H1 (cell line): ENCODE data around the gene CNGA4. TPM values are rescaled to one million over a fixed set of nuclear protein-coding genes. Genes with fewer than 3 reads are reported as not detected.

ENCODE experiments used
- CTCF ChIA-PET: fragments of 300-600 bp; sonication (Branson Sonifier 250); formaldehyde crosslinking; loops from one replicate; lab custom pipeline; 2021; ENCODE audit not compliant: partially characterized antibody; lab: Charles Lee
- POLR2A ChIA-PET: fragments of 300-600 bp; sonication (Branson Sonifier 250); formaldehyde crosslinking; loops from one replicate; lab custom pipeline; 2021; ENCODE audit warnings: inconsistent platforms; ENCODE audit not compliant: partially characterized antibody; lab: Charles Lee
- DNase-seq, 2 experiments: peaks; one replicate each; pipeline versions ENCODE4 v3.0.0 to v3.0.0-alpha.2; 2010 to 2022; ENCODE audit warnings: low spot score in 2 of 2, low read depth in 1 of 2, mixed read lengths in 1 of 2
- FAIRE-seq: peaks from 2 replicates; lab custom pipeline; 2011; peaks lifted over from hg19 to GRCh38; lab: Jason Lieb, UNC
- H2AFZ ChIP-seq: 2 replicates; pipeline ENCODE4 v1.8.1; 2012; ENCODE audit warnings: low read length, inconsistent platforms
- H2AK5ac ChIP-seq: 2 replicates; pipeline ENCODE4 v1.6.1; 2013; ENCODE audit warnings: low read depth, low read length
- H2BK120ac ChIP-seq: replicated peaks from 2 replicates; pipeline ENCODE3; 2013; ENCODE audit warnings: low read depth, low read length, inconsistent platforms
- H2BK12ac ChIP-seq: 2 replicates; pipeline ENCODE4 v1.6.1; 2013; ENCODE audit warnings: low read depth, low read length
- H2BK15ac ChIP-seq: 2 replicates; pipeline ENCODE4 v1.6.1; 2013; ENCODE audit warnings: low read length
- H2BK20ac ChIP-seq: 2 replicates; pipeline ENCODE4 v1.6.1; 2013; ENCODE audit warnings: low read length
- H2BK5ac ChIP-seq: 2 replicates; pipeline ENCODE4 v1.6.1; 2013; ENCODE audit warnings: low read depth, low read length
- H3K14ac ChIP-seq: 2 replicates; pipeline ENCODE4 v1.6.1; 2013; ENCODE audit warnings: inconsistent platforms; ENCODE audit not compliant: insufficient read length
- H3K18ac ChIP-seq: 2 replicates; pipeline ENCODE4 v1.6.1; 2013; ENCODE audit warnings: low read length; ENCODE audit errors: extremely low read depth
- H3K23ac ChIP-seq: 2 replicates; pipeline ENCODE4 v1.6.1; 2013; ENCODE audit warnings: inconsistent platforms; ENCODE audit not compliant: insufficient read length
- H3K23me2 ChIP-seq: 2 replicates; pipeline ENCODE4 v1.6.1; 2013; ENCODE audit warnings: low read depth, low read length
- H3K27ac ChIP-seq: 2 replicates; pipeline ENCODE4 v1.6.1; 2011; ENCODE audit warnings: low read depth, low read length, inconsistent platforms
- H3K27me3 ChIP-seq, 4 experiments: replicated peaks in 1 of 4; 1 replicate in 1 of 4; 2 replicates in 3 of 4; pipeline versions ENCODE4 v1.6.1 to v1.8.1; 2011 to 2013; ENCODE audit warnings: low read length in 3 of 4, mild to moderate bottlenecking in 3 of 4, inconsistent platforms in 2 of 4, mixed read lengths in 2 of 4, moderate library complexity in 1 of 4; ENCODE audit not compliant: control insufficient read depth in 3 of 4, insufficient read depth in 3 of 4; ENCODE audit errors: extremely low read depth in 1 of 4
- H3K36me3 ChIP-seq, 4 experiments: 2 replicates each; pipeline versions ENCODE4 v1.6.1 to v1.8.1; 2011 to 2013; ENCODE audit warnings: mild to moderate bottlenecking in 4 of 4, low read length in 3 of 4, moderate library complexity in 2 of 4, control low read depth in 1 of 4, inconsistent platforms in 1 of 4; ENCODE audit not compliant: insufficient read depth in 4 of 4, control insufficient read depth in 2 of 4
- H3K4ac ChIP-seq: replicated peaks from 2 replicates; pipeline ENCODE3; 2013; ENCODE audit warnings: low read length, low read depth, mixed read lengths, inconsistent platforms; ENCODE audit not compliant: insufficient read length
- H3K4me1 ChIP-seq, 4 experiments: replicated peaks in 1 of 4; 1 replicate in 1 of 4; 2 replicates in 3 of 4; pipeline versions ENCODE4 v1.6.1 to v1.8.1; 2011 to 2013; ENCODE audit warnings: low read length in 3 of 4, inconsistent platforms in 2 of 4, mixed read lengths in 1 of 4; ENCODE audit not compliant: insufficient read depth in 4 of 4, control insufficient read depth in 3 of 4
- H3K4me2 ChIP-seq, 2 experiments: 2 replicates each; pipeline versions ENCODE4 v1.6.1 to v1.8.1; 2011 to 2013; ENCODE audit warnings: low read depth in 2 of 2, low read length in 2 of 2, control low read depth in 1 of 2, inconsistent platforms in 1 of 2, mild to moderate bottlenecking in 1 of 2; ENCODE audit not compliant: insufficient read depth in 1 of 2
- H3K4me3 ChIP-seq, 4 experiments: fragments of 200-600, 300-600 bp in 1 of 4; sonication (generic), shearing (Covaris generic), sonication (Bioruptor Twin) in 1 of 4; 2 replicates each; pipeline versions ENCODE4 v1.5.1 to v1.8.1; 2011 to 2016; ENCODE audit warnings: low read length in 4 of 4, low read depth in 3 of 4, control low read depth in 2 of 4, inconsistent platforms in 2 of 4, mild to moderate bottlenecking in 2 of 4, mixed read lengths in 1 of 4, moderate library complexity in 1 of 4; ENCODE audit not compliant: insufficient read depth in 2 of 4; ENCODE audit errors: extremely low read depth in 1 of 4
- H3K56ac ChIP-seq: replicated peaks from 2 replicates; pipeline ENCODE3; 2013; ENCODE audit warnings: low read depth, mild to moderate bottlenecking, mixed read lengths, low read length, inconsistent platforms; ENCODE audit not compliant: insufficient read length
- H3K79me1 ChIP-seq: 2 replicates; pipeline ENCODE4 v1.6.1; 2013; ENCODE audit warnings: low read depth, low read length, control low read depth
- H3K79me2 ChIP-seq, 2 experiments: 2 replicates each; pipeline versions ENCODE4 v1.6.1 to v1.8.1; 2012 to 2013; ENCODE audit warnings: low read length in 2 of 2, mild to moderate bottlenecking in 2 of 2, inconsistent platforms in 1 of 2; ENCODE audit not compliant: insufficient read depth in 2 of 2, control insufficient read depth in 1 of 2
- H3K9ac ChIP-seq, 4 experiments: replicated peaks in 1 of 4; 1 replicate in 1 of 4; 2 replicates in 3 of 4; pipeline versions ENCODE4 v1.6.1 to v1.8.1; 2011 to 2013; ENCODE audit warnings: low read depth in 3 of 4, low read length in 3 of 4, control low read depth in 2 of 4, mild to moderate bottlenecking in 2 of 4, moderate library complexity in 2 of 4, inconsistent platforms in 1 of 4; ENCODE audit errors: extremely low read depth in 1 of 4
- H3K9me3 ChIP-seq, 2 experiments: 2 replicates each; pipeline versions ENCODE4 v1.6.1 to v1.8.1; 2012 to 2013; ENCODE audit warnings: mild to moderate bottlenecking in 2 of 2, moderate library complexity in 2 of 2, control low read depth in 1 of 2, inconsistent platforms in 1 of 2, low read depth in 1 of 2, low read length in 1 of 2, mixed read lengths in 1 of 2; ENCODE audit not compliant: insufficient read depth in 2 of 2
- H4K20me1 ChIP-seq, 2 experiments: replicated peaks in 1 of 2; 2 replicates each; pipeline versions ENCODE3 to v1.8.1; 2011 to 2013; ENCODE audit warnings: inconsistent platforms in 2 of 2, low read length in 2 of 2, mild to moderate bottlenecking in 1 of 2; ENCODE audit not compliant: insufficient read depth in 2 of 2, control insufficient read depth in 1 of 2
- H4K5ac ChIP-seq: 2 replicates; pipeline ENCODE4 v1.6.1; 2013; ENCODE audit warnings: low read length, low read depth, mixed read lengths, inconsistent platforms; ENCODE audit not compliant: insufficient read length
- H4K8ac ChIP-seq: 2 replicates; pipeline ENCODE4 v1.8.0; 2013; ENCODE audit warnings: mild to moderate bottlenecking, moderate library complexity, low read length, inconsistent platforms; ENCODE audit not compliant: insufficient read depth; ENCODE audit errors: extremely low read depth
- H4K91ac ChIP-seq: replicated peaks from 2 replicates; pipeline ENCODE3; 2013; ENCODE audit warnings: low read length, mixed read lengths, inconsistent platforms; ENCODE audit not compliant: insufficient read length
- ASH2L ChIP-seq: fragments of 200-600, 300-600 bp; sonication (generic); IDR thresholded peaks from one replicate; pipeline ENCODE4 v1.7.1; 2017; ENCODE audit warnings: low read length
- CBX5 ChIP-seq: fragments of 300-800, 300-1000 bp; sonication (generic); IDR thresholded peaks from 2 replicates; pipeline ENCODE4 v1.7.1; 2016; ENCODE audit warnings: antibody characterized with exemption, low read length, low read depth
- CBX8 ChIP-seq: fragments of 300-800, 300-1000 bp; sonication (generic); IDR thresholded peaks from 2 replicates; pipeline ENCODE4 v1.7.1; 2016; ENCODE audit warnings: low read depth, low read length, borderline replicate concordance
- CEBPB ChIP-seq: IDR thresholded peaks from 2 replicates; pipeline ENCODE4 v1.6.1; 2012; ENCODE audit warnings: low read depth, low read length
- E2F6 ChIP-seq: IDR thresholded peaks from 2 replicates; pipeline ENCODE4 v1.6.1; 2012; ENCODE audit warnings: inconsistent platforms
- EGR1 ChIP-seq: IDR thresholded peaks from 2 replicates; pipeline ENCODE4 v1.6.1; 2011; ENCODE audit warnings: low read depth, low read length, borderline replicate concordance
- KDM5A ChIP-seq: fragments of 200-600 bp; IDR thresholded peaks from 2 replicates; pipeline ENCODE4 v1.7.1; 2012; ENCODE audit warnings: mild to moderate bottlenecking, low read length, inconsistent platforms, mixed read lengths
- SAP30 ChIP-seq: fragments of 300-600 bp; sonication (generic); IDR thresholded peaks from 2 replicates; pipeline ENCODE4 v1.7.1; 2012; ENCODE audit warnings: low read length, moderate library complexity, mild to moderate bottlenecking, inconsistent platforms; ENCODE audit not compliant: insufficient read depth, insufficient replicate concordance
- SIRT6 ChIP-seq: IDR thresholded peaks from one replicate; pipeline ENCODE4 v1.7.1; 2012; ENCODE audit warnings: low read length, inconsistent platforms
- YY1 ChIP-seq: IDR thresholded peaks from 2 replicates; pipeline ENCODE4 v1.6.1; 2011; ENCODE audit warnings: low read depth, mild to moderate bottlenecking, low read length
- WGBS, 2 experiments: shearing (Covaris generic) in 1 of 2; methylation state at CpG; one replicate each; pipeline versions ENCODE4 v1.1.6 to v1.1.7; 2013 to 2015; ENCODE audit warnings: low lambda C conversion rate in 2 of 2, mixed read lengths in 2 of 2, inconsistent platforms in 1 of 2, low coverage in 1 of 2, missing lambda C conversion rate in 1 of 2; ENCODE audit not compliant: insufficient replicate concordance in 2 of 2, insufficient coverage in 1 of 2, insufficient read length in 1 of 2; ENCODE audit errors: extremely low coverage in 1 of 2, missing lambda C conversion rate in 1 of 2; 5-methylcytosine and 5-hydroxymethylcytosine counted together
- polyA plus RNA-seq, 7 experiments: library from polyadenylated mRNA; depleted of rRNA in 3 of 7; stranded (reverse) in 5 of 7; unstranded in 2 of 7; fragments of >200 nt in 5 of 7; fragments of 200-250 nt in 2 of 7; gene quantifications; 1 replicate in 5 of 7; 2 replicates in 1 of 7; 4 replicates in 1 of 7; pipeline versions ENCODE4 v1.2.1 to v1.2.3, GENCODE V29; 2011 to 2013; ENCODE audit warnings: missing spikeins in 2 of 7, mixed read lengths in 2 of 7
- total RNA-seq: library from RNA; stranded (reverse); fragmentation: NEBNext Ultra II Directional; extraction: Animal tissue kit (Norgen Biotek cat#: 25700); gene quantifications from 2 replicates; pipeline ENCODE4 v1.2.1, GENCODE V29; 2021

The CNGA4 gene
- total and polyA plus RNA-seq, 2 of the 8 experiments (the other 6 are each of a cell fraction or from before 2014, with no cell fraction given): 0.29 TPM; not detected in 1

- Histone ChIP-seq H3K27me3 (no peaks in the 10 kb centered on the region), H3K4me1 (no peaks in the 10 kb centered on the region), H3K4me2 (no peak overlapping the region), H2BK120ac (no peak overlapping the region), H3K14ac (no peak overlapping the region), H4K91ac (no peak overlapping the region), H3K9ac (no peak overlapping the region), H2BK20ac (no peak overlapping the region), H3K18ac (no peak overlapping the region), H3K23me2 (no peaks in the 10 kb centered on the region; the same call in 1 of the 2 replicates), H2BK12ac (no peak overlapping the region), H4K20me1 (peaks cover 2 to 6% of the 10 kb centered on the region in 2 experiments), H3K9me3 (no peaks in the 10 kb centered on the region), H2BK15ac (no peak overlapping the region), H3K56ac (no peak overlapping the region), H3K36me3 (peaks cover 2 to 28% (median 22%) of the 10 kb centered on the region in 4 experiments; a peak in 6 of 8 replicates), H3K4me3 (no peak overlapping the region), H2BK5ac (no peak overlapping the region), H4K8ac (no peak overlapping the region), H4K5ac (no peak overlapping the region), H3K79me1 (no peaks in the 10 kb centered on the region), H2AFZ (no peak overlapping the region), H3K79me2 (no peaks in the 10 kb centered on the region), H2AK5ac (no peak overlapping the region), H3K23ac (no peak overlapping the region), H3K27ac (no peak overlapping the region), H3K4ac (no peak overlapping the region)
- no peak for FAIRE-seq
- ChIA-PET POLR2A (no interaction called here), CTCF (interaction anchor here (0.5 to 1.3 kb wide), 3 partner anchors 9 to 97 kb away, joined by 3 to 5 read pairs (median 4); no protein-coding TSS in a partner anchor)
- 87% methylated on average over 2 of the region's 2 CpGs; no CpG with 5 or more reads in 1 of the 2 experiments for WGBS, 2 experiments
- DNase-seq: no peak
- no peak for TF ChIP-seq CEBPB
- TF ChIP-seq KDM5A: no peak
- TF ChIP-seq CBX8: no peak
- TF ChIP-seq EGR1: no peak
- TF ChIP-seq E2F6: no peak
- TF ChIP-seq SIRT6: no peak
- no peak for TF ChIP-seq CBX5
- no peak for TF ChIP-seq YY1
- TF ChIP-seq SAP30: no peak
- TF ChIP-seq ASH2L: no peak
Observed at GRCh38 chr11:6219359-6219758, 19.5 kb upstream of the CNGA4 start.
